Hematopoietic multipotent progenitor cell treated with erythropoietin and hydrocortisone succinate and interleukin-3 and kit ligand, for 17 days (in vitro differentiated cells): ENCODE measurements around the gene FBXO42.

Experiments used
- DNase-seq: peaks from one replicate; pipeline ENCODE4 v3.0.0-alpha.2; 2015; ENCODE audit warnings: low spot score

FBXO42 gene

GRCh38 chr1:16351994-16352841 is at the start of gene FBXO42:
Gene FBXO42 (minus strand): TSS chr1:16352480. CDS start chr1:16315418, 37,062 bp downstream.
- DNase-seq, result peak; percentile 91

GRCh38 chr1:16398371-16398953 is 46.2 kb upstream of the FBXO42 start:
- DNase-seq, result no peak

- no peak for DNase-seq
Measured at GRCh38 chr1:16397120-16397519, 44.8 kb upstream of the FBXO42 start.

DNA sequence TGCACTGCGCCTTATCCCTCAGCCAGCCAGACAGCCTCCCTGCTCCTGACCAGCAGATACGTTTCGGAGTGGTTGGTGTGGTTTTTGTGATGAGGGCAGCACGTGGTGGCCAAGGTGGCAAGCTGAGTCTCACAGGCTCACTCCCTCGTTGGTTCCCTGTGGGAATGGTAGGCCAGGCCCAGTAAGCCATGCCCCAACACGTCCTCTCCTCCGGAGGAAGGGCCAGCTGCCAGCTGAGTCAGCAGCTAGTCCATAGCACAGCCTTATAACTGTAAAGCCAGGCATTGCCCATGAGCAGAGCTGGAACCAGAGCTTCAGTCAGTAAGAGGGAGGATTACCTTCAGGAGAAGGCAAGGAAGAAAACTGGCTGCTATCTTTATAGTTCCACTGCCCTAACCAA is 44.3 kb upstream of the FBXO42 start:
- no peak for DNase-seq

DNA sequence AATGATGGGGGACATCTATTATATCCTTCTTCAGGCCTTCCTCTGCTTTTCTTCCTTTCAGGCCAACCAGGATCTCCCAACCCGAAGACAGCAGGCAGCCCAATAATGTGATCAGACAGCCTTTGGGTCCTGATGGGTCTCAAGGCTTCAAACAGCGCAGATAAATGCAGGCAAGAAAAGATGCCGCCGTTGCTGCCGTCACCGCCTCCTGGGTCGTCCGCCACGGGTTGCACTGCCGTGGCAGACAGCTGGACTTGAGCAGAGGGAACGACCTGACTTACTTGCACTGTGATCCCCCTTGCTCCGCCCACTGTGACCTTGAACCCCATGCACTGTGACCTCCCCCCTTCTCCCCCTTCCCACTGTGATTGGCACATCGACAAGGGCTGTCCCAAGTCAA is 42.7 kb upstream of the FBXO42 start:
- no peak for DNase-seq

- DNase-seq, result no peak
Measured at GRCh38 chr1:16393570-16394521, 41.6 kb upstream of the FBXO42 start.

- no peak for DNase-seq
Measured at GRCh38 chr1:16392740-16393569, 40.7 kb upstream of the FBXO42 start.

- no peak for DNase-seq
Measured at GRCh38 chr1:16391411-16391810, 39.1 kb upstream of the FBXO42 start.

DNA sequence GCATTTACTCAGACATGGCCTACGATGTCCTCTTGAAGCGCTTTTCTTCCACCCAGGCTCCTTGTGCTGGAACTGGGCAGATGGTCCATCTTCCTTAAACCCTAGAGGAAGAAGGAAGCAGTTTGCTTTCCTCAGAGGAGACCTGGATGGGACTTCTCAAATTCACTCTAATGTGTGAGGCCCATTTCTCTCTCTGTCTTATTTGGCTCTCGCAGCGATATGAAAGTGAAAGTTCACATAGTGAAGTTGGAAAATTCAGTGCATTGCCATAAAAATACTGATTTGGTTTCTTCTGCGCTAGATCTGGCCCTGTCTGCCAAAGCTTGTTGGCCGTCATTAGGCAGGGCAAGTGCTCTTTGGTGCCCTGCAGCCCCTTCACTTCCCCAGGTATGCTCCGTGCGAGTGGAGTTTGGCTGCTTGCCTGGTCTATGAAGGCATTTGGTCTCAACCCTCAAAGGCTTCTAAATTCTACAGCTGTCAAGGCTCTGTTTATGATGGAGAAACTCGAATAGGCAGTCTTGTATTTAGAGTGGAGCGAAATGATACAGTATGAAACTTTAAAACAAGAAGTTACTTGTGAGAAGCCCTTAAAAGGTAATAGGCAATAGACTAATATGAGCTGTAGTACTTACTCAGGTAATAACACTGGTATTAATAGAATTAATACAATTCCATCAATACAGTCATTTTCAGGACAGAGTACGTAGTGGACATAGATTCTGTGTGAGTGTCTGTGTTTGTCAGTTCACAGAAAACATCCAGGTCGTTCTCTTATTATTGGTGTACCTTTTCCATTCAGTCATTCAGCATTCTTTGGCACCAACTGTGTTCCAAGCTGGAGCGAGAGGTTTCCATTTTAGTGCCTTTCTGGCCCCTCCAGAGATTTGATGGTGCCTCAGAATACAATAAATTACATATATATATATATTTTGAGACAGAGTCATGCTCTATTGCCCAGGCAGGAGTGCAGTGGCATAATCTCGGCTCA is 35.2 kb upstream of the FBXO42 start:
- no peak for DNase-seq

DNA sequence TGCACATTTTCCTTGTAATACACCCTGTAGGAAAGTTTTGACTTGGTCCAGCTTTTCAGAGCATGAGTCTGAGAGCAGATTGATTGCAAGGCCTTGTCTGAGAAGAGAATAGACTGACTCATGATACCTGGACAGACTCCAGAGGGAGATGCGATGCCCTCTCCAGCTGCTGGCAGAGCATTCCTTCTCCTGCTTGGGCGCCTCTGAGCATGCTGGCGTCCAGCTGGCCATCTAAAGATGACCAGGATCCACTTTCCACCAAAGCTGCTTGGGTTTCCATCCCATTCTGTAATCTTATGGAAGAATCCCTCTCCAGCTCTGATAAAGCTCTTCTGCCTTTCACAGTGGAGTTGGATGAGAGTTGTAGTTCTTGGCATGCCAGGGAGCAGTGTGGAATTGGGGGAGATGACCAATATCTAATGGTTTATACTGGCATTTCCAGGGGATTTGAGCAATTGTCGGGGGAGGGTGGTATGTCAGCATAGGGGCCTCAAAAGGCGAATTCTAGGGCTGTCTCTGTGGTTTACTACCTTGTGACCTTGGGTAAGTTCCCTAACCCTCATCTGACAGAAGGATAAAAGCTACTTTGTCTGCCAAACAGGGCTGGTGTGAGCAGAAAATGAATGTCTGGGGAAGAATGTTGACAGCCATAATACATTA is 34.3 kb upstream of the FBXO42 start:
- peak; percentile 65 for DNase-seq

- no peak for DNase-seq
Measured at GRCh38 chr1:16385659-16386453, 33.6 kb upstream of the FBXO42 start.

GRCh38 chr1:16383888-16384287 is 31.6 kb upstream of the FBXO42 start:
- no peak for DNase-seq

GRCh38 chr1:16380868-16381267 is 28.6 kb upstream of the FBXO42 start:
- DNase-seq, result no peak

DNA sequence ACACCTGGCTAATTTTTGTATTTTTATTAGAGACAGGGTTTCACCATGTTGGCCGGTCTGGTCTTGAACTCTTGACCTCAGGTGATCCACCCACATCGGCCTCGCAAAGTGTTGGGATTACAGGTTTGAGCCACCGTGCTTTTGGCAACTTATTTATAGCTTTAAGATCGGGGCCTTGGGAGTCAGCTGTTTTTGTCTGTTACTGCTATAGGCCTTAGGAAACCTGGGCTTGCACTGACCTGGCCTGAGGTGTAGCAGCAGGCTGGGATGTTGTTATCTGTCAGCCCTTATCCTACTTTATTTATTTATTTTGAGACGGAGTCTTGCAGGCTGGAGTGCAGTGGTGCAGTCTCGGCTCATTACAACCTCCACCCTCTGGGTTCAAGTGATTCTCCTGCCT is 26.2 kb upstream of the FBXO42 start:
- DNase-seq, result no peak

- DNase-seq, result no peak
Measured at GRCh38 chr1:16376971-16377370, 24.7 kb upstream of the FBXO42 start.

- DNase-seq, result no peak
Measured at GRCh38 chr1:16375521-16376340, 23.5 kb upstream of the FBXO42 start.

- DNase-seq, result no peak
Measured at GRCh38 chr1:16374266-16374665, 22.0 kb upstream of the FBXO42 start.
